Measurements from ENCODE around the gene PLB1. TPM values are rescaled to one million over a fixed set of nuclear protein-coding genes. Genes with fewer than 3 reads are reported as not detected.
"Not testable (repeated sequence)": the region's sequence is repeated elsewhere in the genome, so short reads cannot be mapped to it uniquely, and the experiment has no call there.

Gene PLB1
- total and polyA plus RNA-seq, 8 donors: 0.45 to 18.8 (median 3.4) TPM

DNA sequence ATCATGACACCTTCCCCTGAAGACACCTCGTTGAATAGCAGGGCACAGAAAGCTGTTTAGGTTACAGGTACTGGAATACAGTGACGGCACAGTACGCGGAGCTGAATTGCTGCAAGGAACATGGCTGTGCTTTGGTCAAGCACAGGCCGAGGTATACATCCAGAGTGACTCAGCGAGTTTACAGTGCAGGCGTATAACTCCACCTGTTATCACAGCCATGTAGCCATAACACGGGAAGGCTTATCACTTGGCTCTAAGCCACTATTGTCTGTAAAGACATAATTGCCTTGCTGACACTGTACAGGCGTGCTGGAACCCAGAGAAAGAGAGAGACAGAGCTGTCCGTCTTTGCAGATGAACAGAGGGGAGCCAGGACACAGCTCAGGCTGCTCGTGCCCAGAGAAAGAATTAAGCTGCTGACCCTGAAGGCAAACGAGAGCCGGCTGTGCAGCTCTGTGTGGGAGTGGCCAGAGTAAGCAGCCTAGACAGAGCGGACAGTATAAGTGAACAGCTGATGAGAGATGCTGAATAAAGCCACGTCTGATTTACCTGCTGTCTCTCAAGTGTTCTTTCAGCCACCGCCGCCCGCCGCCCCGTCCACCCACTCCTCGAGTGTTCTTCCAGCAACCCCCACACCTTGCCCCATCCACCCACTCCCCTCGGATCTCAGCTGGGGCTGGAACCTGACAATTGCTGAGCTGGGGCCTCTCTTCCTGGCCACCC lies 168.4 kb downstream of the PLB1 start:
- peak; percentile 21 to 57 (median 31) for TF ChIP-seq POLR2AphosphoS5 (IDR thresholded peaks at IDR 0.05)
- TF ChIP-seq, protein P1, sequence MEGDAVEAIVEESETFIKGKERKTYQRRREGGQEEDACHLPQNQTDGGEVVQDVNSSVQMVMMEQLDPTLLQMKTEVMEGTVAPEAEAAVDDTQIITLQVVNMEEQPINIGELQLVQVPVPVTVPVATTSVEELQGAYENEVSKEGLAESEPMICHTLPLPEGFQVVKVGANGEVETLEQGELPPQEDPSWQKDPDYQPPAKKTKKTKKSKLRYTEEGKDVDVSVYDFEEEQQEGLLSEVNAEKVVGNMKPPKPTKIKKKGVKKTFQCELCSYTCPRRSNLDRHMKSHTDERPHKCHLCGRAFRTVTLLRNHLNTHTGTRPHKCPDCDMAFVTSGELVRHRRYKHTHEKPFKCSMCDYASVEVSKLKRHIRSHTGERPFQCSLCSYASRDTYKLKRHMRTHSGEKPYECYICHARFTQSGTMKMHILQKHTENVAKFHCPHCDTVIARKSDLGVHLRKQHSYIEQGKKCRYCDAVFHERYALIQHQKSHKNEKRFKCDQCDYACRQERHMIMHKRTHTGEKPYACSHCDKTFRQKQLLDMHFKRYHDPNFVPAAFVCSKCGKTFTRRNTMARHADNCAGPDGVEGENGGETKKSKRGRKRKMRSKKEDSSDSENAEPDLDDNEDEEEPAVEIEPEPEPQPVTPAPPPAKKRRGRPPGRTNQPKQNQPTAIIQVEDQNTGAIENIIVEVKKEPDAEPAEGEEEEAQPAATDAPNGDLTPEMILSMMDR (IDR thresholded peaks at IDR 0.05): no peak
- no peak for TF ChIP-seq POLR2A (IDR thresholded peaks at IDR 0.05)
- no peak for TF ChIP-seq EP300 (IDR thresholded peaks at IDR 0.05)
- peak; percentile 64 to 86 for DNase-seq
- no peaks in the 10 kb centered on the region for H3K27me3 ChIP-seq
- 36 to 59% (median 39%) methylated on average over 19 to 22 of the region's 22 CpGs for WGBS, 5 donors
- intact Hi-C loops (cut with DNase I; ENCODE audit: low total_unique reads): no loop called here
- peaks cover 42 to 76% (median 53%) of the 10 kb centered on the region in 4 donors for H3K4me1 ChIP-seq
- no peaks in the 10 kb centered on the region for H3K36me3 ChIP-seq
- H3K27ac ChIP-seq: peak overlapping the region; percentile 66 to 88 (median 81)
- no peaks in the 10 kb centered on the region for H3K9me3 ChIP-seq
- no peak overlapping the region for H3K4me3 ChIP-seq

DNA sequence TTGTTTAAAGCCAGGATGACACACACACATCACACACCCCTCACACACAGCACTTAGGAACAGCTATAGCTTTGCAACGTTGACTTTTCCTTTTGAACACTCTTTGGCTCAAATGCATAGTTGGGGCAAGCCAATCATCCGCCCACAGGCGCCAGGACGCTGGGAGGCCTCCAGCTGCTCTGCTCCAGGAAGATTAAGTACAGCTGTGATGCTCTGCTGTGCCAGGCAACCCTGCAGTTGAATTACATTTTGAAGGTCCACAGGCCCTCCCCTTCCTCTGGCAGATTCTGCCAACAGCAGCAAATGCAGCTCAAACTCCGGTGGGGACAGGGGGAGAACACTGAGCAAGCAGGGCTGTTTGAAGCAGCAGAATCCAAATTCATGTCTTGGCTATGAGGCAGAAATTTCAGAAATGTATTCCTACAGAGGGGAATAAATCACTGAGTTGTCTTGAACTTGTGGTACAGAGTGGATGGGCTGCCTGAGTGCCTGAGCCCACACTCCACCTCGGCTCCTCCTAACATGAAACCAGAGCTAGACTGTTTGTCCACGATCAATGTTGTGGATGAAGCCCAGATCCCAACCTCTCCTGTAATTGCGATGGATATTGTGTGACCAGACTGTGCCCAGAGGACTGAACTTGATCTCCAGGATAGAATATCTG lies 169.3 kb downstream of the PLB1 start:
- Histone ChIP-seq H3K27me3 (no peaks in the 10 kb centered on the region), H3K27ac (peak overlapping the region; percentile 44 to 88 (median 81)), H3K4me1 (peaks cover 42 to 68% (median 53%) of the 10 kb centered on the region in 4 donors), H3K36me3 (no peaks in the 10 kb centered on the region), H3K4me3 (no peak overlapping the region), H3K9me3 (no peaks in the 10 kb centered on the region)
- peak; percentile 86 to 92 for DNase-seq
- TF ChIP-seq EP300 (IDR thresholded peaks at IDR 0.05) (peak; percentile 45), POLR2AphosphoS5 (IDR thresholded peaks at IDR 0.05) (peak; percentile 64 to 84 (median 80)), POLR2A (IDR thresholded peaks at IDR 0.05) (no peak)
- intact Hi-C loops (cut with DNase I; ENCODE audit: low total_unique reads): no loop called here
- 32 to 41% (median 35%) methylated on average over 8 of the region's 8 CpGs for WGBS, 5 donors

DNA sequence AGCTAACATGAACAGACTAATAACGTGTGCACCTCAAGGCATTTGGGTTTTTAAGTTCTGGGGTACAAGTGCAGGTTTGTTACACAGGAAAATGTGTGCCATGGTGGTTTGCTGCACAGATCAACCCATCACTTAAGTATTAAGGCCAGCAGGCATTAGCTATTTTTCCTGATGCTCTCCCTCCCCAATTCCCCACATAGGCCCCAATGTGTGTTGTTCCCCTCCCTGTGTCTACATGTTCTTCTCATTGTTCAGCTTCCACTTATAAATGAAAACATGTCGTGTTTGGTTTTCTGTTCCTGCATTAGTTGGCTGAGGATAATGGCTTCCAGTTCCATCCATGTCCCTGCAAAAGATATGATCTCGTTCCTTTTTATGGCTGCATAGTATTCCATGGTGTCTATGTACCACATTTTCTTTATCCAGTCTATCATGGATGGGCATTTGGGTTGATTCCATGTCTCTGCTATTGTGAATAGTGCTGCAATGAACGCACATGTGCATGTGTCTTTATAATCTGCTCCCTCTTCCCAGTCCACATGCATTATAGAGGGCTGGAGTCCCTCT lies 170.0 kb downstream of the PLB1 start:
- WGBS, 5 donors: 63 to 87% (median 74%) methylated on average over 4 of the region's 4 CpGs
- DNase-seq; H3K27me3 ChIP-seq; H3K36me3 ChIP-seq; intact Hi-C loops (cut with DNase I; ENCODE audit: low total_unique reads); H3K4me3 ChIP-seq; H3K9me3 ChIP-seq: not testable (repeated sequence)
- Histone ChIP-seq H3K4me1 (peaks cover 36 to 61% (median 48%) of the 10 kb centered on the region in 4 donors), H3K27ac (peak overlapping the region in 4 of 5 donors; percentile 76 to 88 (median 82))

DNA sequence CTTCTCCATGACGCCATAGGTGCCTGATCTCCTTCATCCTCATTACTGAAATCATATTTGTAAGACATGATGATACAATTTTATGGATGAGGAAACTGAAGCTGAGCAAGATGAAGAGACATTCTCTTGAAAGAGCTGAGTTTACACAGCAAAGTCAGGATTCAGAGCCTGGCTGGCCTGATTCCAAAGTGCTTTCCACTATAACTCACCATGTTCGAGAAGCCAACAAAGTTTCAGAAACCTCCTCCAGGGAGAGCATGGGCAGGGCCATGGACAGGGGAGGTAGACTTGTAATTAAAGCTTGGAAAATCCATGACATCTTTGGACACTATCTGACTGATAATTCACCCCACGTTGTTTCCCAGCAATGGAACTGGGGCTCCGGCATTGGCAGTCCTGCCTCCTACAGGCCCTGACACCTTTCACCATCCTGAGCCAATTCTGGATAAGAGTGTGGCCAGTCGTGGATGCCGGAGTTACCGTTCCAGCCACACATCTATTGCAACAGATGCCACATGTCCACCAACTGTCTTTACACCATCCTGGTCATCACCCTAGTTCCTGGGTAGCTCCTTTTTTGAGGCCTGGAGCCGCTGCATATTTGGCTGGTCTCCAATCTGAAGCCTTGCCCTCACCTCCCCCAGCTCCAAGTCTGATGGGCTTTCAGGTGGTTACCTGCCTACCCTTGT lies 170.8 kb downstream of the PLB1 start:
- Histone ChIP-seq H3K9me3 (no peaks in the 10 kb centered on the region), H3K36me3 (no peaks in the 10 kb centered on the region), H3K4me1 (peaks cover 30 to 54% (median 40%) of the 10 kb centered on the region in 4 donors), H3K27ac (peak overlapping the region in 2 of 5 donors; percentile 26 to 88), H3K4me3 (no peak overlapping the region), H3K27me3 (no peaks in the 10 kb centered on the region)
- DNase-seq: peak in 1 of 2 donors; percentile 66
- 75 to 89% (median 82%) methylated on average over 8 of the region's 8 CpGs for WGBS, 5 donors
- TF ChIP-seq EP300 (IDR thresholded peaks at IDR 0.05) (no peak), POLR2AphosphoS5 (IDR thresholded peaks at IDR 0.05) (peak in 1 of 3 donors; percentile 4), POLR2A (IDR thresholded peaks at IDR 0.05) (no peak)
- TF ChIP-seq, protein P1 (IDR thresholded peaks at IDR 0.05): no peak
- intact Hi-C loops (cut with DNase I; ENCODE audit: low total_unique reads): no loop called here

DNA sequence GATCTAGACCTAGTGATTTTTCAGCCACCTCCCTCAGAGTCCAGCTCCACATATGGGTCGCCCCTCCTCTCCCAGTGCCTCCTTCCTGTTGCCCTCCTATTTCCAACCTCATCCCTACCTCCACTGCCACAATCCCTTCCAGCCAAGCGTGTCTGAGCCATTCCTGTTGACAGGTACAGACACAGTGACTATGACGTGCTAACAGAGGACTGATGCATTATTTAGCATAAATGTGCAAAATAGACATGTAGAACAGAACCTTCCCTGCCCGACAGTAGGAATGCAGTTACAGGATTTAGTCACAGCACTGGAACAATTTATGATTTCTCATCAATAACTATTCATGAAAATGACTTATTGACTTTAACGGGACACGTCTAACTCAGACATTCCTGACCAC lies 171.4 kb downstream of the PLB1 start:
- WGBS, 5 donors: 91 to 97% (median 94%) methylated on average over 6 of the region's 6 CpGs

More for the DNA sequence above, 171.4 kb downstream of the PLB1 start:
- Histone ChIP-seq H3K27me3 (no peaks in the 10 kb centered on the region), H3K4me3 (no peak overlapping the region), H3K9me3 (no peaks in the 10 kb centered on the region), H3K36me3 (no peaks in the 10 kb centered on the region), H3K4me1 (peaks cover 26 to 48% (median 34%) of the 10 kb centered on the region in 4 donors), H3K27ac (peak overlapping the region in 1 of 5 donors; percentile 88)
- no peak for DNase-seq
- intact Hi-C loops (cut with DNase I; ENCODE audit: low total_unique reads): no loop called here
- TF ChIP-seq, protein P1 (IDR thresholded peaks at IDR 0.05): no peak
- no peak for TF ChIP-seq POLR2A (IDR thresholded peaks at IDR 0.05)
- no peak for TF ChIP-seq POLR2AphosphoS5 (IDR thresholded peaks at IDR 0.05)
- TF ChIP-seq EP300 (IDR thresholded peaks at IDR 0.05): no peak

Measured in stomach (tissue), 9 donors.